NCI-H1930 (cell line): ENCODE data around the gene HDAC4.

Source experiments
- DNase-seq, 2 experiments: peaks; one replicate each; lab custom pipeline; 2025; lab: John Stamatoyannopoulos, UW

HDAC4 gene

DNA sequence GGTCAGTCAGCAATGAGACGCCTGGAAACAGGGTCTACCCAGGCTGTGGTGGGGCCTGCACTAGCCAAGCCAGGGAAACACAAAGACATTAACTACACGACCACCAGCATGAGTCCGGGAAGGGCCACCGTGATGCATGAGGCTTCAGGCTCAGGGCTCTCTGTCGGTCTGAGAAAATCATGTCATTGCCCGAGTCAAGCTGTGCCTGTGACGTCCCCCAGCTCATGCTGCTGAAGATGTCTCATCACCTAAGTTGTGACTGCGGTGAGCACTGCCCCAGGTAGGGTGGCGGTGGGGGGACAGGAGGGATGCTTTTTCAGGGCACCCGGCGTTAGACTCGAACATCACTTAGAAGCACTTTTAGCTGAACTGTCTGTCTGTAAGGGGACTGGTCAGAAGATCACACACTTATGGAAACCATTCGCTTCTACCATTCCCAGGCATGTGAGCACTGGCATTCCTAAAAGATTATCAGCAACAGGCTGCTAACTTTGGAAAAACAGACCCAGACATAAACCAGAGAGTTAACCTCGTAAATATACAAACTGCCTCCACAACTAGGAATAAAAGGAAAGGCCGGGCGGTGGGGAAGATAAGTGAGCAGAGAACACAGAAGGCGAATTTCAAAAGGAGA, 234.5 kb downstream of the HDAC4 start:
- no peak for DNase-seq

DNA sequence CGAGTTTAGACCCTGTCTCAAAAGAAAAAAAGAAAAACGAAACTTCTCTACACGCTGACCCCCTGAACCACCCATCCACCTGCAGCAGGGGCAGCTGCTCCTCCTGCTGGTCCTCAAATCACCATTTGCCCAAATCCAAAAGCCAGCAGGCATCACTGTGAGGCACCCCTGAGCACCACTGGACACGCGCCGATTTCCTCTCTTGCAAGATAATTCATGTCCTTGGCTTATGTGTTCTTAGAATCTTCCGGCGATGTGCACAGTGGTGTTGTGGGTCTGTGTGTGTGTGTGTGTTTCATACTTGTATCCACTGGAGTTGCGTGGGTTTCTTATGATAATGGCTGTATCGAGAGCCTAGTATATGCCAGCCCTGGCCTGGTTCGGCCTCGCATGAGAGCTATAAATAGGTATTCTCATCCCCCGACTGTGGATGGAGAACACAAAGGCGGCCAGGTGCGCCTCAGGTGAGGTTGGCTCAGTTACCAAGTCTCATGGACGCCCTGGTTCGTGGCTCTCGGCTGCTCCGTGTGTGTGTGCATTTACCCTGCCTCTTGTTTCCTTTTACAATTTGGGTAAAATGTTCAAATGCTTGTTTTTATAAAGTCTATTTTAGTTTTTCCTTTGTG, 235.5 kb downstream of the HDAC4 start:
- DNase-seq: no peak

DNA sequence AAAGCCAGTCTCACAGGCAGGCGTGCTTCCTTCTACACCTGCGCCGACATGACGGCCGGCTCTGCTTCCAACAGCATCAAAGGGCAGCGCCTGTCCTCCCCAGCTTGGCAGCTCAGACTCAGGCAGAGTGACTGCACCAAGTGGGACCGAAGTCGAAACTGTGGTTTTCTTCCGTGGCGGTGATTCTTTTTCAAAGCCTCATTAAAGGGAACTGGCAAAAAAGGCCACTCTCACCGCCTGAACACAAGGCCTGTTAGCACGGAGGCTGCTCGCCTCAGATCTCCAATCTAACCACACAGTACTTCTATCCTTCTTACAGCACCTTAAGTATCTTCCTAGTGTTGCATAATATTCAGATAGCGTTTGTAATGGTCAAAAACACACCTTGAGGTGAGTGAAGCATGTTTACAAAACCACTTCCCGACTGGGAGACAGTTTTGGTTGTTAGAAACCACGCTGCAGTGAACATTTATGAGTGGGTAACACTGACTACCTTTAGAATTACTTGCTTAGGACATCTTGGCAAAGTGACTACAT, 236.4 kb downstream of the HDAC4 start:
- DNase-seq: no peak

DNA sequence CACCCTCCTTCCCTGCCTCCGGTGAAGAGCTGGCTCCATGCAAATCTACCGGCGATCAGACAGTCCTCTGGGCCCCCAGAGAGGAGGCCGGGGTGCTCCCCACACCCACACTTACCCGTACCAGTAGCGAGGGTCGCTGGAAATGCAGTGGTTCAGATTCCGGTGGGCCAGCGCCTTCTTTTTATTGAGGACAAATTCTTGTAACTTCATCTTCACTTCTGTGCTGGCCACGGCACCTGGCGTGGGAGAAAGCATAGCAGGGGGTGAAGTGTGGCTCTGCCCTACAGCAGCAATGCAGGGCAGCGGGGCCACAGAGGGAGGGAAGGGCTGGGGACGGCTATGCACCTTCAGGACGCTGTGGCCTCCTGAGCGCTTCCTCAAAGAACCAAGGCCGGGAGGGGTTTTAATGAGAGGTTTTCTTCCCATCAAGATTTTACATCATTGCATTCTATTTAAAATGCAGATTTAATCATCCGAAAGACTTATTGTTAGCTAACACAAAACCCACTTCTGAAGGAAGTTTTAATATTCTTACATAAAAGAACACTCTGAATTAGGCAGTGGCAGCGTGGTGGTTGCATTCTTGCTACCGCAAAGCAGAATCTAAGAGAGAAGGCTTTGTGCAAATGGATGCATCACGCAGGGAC, 237.0 kb downstream of the HDAC4 start:
- DNase-seq: no peak

DNA sequence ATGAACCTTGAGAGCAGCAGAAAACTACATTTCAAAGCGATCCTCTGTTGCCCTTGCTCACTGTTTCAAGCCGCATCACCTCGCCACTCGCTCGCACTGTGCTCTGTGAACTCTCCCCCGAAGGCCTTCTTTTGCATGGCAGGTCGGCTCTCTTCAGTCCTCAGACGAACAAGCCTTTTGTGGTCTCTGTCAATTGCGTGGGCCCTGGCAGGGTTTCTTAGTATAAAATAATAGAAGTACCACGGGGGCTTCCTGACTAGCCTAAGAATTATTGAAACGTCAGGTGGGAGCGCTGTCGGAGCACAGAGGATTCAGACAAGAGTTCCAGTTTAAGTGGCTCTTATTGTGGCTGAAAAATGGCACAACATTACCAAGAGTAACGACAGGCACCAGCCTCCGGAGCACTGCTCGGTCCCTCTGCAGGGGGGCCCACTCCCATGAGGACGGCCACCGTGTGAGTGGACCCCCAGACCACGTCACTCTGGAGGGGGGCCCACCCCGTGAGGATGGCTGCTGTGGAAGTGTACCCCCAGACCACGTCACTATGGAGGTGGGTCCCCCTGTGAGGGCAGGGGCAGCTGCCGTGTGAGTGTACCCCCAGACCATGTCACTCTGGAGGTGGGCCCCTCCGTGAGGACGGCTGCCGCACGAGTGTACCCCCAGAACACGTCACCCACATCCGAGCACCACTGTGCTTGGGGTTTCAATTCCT, 237.7 kb downstream of the HDAC4 start:
- no peak for DNase-seq

DNA sequence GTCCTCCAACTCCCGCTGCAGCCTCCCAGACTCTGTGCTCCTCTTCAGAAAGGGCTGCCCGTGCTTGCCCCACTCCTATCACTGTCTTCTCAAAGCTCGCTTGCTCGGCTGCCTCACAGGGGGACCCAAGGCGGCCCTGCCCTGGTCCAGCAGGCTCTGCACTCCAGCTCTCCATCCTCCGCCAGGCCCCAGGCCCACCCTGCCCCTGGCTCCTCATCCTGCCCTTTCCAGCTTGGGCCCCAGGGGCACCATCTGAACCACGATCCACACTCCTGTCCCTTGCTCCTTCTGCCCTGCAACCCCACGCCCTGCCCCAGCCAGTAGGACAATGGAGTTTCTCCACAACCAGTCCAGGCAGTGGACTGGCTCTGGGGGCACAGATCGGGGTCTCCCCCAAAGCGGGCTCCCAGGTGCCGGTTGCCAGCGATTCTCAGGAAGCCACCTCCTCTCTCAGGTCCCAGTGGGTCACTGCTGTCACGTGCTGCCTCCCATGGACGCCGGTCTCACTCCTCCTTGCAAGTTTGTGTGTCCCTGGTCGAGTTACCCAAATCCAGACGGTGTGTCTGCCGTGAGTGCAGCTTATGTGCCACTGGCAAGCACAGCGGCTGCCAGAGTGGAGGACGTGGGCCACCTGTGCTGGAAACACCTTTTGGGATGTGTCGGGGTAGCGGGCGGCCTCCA, 238.5 kb downstream of the HDAC4 start:
- DNase-seq: no peak

DNA sequence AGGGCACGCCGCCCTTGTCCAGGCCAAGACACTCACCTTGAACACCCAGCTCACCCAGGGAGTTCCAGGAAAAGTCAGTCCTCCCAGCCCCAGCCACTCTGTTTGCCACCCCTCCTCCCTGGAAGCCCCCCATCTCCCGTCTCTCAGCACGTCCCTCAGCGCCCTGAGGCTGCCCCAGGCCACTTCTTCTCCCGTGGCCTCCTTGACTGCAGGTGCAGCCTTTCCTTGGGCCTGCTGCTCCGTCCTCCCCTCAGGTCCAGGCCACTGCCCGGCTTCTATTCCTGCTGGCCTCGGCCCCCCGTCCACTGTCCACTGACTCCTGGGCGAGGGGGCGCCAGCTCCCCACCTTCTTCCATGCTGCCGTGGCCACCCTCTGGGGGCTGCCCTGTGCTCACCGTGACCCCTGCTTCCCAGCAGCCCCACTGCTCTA, 239.1 kb downstream of the HDAC4 start:
- no peak for DNase-seq

DNA sequence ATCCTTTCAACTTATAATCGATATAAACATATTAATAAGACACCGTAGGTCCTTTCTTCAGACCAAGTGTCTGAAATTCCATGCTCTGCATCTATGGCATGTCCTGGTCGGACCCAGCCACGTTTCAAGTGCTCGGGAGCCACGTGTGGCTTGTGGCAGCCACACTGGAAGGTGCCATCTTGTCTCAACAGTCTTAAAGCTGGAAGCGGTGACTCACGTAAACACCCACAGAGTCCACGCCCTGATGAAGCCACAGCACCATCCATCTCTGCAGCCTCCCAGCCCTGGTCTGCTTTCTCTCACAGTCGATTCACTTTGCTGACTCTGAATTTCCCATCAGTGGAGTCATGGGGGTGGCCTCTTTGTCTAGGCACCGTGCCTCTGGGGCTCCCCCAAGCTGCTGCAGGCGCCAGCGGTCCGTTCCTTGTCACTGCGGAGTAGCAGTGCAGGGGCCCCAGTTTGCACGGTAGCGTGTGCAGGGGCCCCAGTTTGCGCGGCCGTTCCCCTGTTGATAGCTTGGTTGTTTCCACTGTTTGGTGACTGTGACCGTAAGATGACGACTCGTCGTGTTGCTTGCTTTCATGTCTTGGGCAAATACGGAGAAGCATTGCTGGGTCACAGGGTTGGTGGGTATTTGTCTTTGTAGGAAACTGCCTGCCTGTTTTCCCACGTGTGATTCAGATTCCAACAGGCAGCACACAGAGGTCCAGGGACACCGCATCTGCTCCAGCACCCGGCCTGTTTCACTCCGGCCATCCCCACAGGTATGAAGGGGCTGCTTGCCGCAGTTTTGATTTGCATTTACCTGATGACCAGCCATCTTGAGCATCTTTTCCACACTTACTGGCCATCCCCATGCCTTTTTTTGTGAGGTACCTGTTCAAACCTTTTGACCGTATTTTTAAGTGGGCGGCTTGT, 240.3 kb downstream of the HDAC4 start:
- DNase-seq: no peak

DNA sequence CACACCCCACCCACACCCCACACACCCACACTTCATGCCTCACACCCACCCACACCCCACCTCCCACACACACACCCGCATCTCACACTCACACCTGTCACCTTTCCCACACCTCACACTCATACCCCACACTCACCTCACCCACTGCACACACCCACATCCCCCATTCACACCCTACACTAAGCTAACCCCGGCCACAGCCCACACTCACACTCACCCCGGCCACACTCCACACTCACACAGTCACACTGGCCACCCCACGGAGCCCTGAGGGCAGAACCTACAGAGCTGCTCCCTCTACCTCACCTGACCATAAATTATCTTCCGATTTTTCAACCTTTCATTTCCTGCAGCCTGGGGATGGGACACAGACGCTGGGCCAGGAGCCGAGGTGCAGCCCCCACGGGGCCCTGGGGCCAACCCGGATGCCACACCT, 241.3 kb downstream of the HDAC4 start:
- DNase-seq: no peak

DNA sequence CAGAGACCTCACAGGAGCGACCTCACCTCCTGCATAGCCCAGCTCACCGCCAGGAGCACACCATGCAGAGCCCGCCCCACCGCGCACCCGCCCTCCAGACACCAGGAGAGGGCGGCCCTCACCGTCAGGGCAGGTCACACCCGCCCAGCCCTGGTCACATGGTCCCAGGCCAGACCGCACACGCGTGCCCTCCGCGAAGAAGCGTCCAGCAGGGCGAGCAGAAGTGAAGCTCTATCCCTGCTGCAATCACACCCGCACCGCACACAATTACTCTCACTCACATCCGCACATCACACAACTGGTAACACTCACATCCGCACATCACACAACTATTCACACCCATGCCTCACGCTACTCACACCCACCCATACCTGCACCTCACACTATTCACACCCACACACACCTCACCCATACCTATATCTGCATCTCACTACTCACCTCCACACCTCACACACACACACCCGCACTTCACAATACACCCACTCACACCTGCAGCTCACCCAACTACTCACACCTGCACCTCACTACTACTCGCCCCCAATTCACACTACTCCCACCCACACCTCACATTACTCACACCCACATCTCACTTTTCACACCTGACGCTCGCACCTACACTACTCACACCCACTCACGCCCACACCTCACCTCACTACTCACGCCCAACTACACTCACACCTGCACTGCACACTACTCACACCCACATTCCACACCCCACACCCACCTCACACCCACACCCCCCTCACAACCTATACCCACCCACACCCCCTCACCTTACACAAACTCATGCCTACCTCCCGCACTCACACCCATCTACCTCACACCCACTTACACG, 242.0 kb downstream of the HDAC4 start:
- DNase-seq: no peak

DNA sequence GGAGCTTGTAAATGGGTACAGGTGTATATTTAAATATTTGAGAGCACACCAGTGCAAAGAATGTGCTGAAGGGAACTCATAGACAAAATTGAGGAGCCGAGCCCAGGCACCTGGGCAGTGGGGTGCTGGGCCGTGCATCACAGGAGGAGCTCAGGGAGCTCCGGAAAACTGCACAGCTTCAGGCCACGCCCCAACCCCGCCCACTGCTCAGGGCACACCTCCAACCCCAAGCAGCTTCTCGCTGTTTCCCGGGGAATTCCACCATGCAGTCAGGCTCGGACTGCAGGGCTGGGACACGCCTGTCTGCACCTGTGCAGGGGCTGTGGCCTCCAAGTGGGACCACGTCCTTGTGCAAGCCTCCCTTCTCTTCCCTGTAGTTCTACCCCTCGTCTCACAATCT, 243.0 kb downstream of the HDAC4 start:
- DNase-seq: no peak

DNA sequence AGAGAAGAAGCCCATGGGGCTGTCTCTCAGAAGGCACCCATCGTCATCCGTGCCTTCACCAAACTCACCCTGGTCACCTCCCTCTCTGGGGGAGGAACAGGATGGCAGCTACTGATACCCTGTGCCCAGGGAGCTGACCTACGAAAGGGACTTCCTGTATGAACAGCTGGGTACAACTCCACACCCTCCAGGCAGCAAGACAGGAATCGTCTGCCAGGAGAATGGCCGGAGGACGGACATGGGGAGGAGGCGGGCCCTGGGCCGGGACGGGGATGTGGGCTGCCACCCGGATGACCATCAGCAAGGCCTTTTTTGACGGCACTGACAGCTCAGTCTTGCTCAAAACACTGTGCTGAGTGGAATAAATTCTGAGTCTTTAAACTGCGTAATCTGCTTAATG, 243.6 kb downstream of the HDAC4 start:
- no peak for DNase-seq

DNA sequence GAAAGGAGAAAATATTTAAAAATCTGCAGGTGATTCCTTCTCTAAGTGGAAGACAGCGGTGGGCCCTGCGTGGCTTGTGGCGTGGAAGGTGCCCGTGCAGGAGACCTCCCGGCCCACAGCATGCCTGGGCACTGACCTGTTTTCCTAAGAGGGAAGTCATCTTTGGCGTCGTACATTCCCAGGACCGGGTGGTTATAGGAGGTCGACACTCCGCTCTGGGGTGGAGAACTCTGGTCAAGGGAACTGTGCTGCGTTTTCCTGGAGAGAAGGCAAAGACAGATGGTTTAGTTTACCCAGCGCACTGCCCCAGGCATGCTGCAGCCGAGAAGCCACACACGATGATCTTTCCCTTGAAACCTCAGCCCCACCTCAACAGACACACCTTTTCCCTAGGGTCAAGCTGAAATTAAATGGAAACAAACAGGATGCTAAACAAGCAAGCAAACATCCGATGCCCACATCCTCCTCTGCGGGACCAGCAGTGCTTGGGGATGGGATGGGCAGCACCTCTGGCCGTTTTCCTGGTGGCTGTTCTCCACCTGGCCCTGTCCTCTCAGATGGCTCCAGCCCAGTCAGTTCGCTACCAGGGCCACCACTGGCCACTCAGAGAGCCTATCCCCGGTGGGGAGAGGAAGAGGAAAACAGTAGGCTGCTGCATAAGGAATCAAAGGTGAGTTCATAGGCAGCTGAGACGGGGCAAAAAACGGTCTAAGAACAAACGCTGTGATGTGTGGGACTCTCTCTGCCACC, 244.1 kb downstream of the HDAC4 start:
- no peak for DNase-seq

DNA sequence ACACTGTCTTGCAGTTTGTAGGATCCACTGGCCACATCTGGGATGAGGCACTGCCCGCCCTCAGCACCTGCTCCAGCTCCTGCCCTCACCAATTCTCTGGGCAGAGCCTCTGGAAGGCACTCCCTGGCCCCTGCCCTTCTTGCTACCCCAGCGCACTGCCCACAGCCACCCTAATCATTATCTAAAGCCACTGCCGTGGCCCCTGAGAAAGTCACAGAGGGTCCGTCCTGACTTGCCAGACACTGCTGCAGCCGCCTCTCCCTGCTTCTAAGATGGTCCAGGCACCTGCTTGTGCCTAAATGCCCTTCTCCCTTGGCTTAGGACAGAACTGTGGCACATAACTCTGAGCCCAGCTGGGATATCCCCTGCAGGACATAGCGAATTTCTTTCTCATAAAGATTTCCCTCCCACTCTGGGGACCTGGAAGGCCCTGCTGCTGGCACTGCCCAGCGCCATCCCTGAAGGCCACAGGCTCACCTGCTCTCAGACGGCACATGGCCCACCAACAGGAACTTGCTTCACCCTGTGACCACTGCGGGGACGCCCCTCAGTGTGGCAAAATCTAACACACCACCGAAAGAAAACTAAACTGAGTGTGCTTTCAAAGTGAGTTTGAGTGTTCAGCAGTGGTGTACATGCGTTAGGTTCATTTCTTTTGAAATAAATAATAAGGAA, 244.9 kb downstream of the HDAC4 start:
- DNase-seq: no peak

DNA sequence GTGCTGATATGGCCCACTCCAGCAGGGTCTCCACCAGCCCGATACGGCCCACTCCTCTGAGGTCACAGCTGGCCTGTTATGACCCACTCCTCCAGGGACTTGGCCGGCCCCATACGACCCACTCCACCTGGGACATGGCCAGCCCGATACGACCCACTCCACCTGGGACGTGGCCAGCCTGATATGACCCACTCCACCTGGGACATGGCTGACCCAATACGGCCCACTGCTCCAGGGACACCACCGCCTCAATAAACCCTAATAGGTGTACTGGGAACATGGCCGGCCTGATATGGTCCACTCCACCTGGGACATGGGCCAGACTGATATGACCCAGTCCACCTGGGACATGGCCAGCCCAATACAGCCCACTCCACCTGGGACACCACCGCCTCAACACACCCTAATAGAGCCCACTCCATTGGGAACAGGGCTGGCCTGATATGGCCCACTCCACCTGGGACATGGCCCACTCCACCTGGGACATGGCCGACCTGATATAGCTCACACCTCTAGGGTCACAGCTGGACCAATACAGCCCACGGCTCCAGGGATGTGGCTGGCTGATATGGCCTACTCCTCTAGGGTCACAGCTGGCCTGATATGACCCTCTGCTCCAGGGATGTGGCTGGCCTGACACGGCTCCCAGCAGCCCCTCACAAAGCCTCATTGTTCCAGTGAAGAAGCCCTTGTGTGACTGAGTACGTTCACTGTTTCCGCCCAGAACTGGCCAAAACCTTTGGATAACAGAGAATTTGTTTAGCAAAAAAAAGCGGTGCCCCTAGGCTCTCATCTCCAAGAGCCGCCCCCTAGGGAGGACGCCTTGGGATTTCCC, 245.6 kb downstream of the HDAC4 start:
- DNase-seq: no peak

DNA sequence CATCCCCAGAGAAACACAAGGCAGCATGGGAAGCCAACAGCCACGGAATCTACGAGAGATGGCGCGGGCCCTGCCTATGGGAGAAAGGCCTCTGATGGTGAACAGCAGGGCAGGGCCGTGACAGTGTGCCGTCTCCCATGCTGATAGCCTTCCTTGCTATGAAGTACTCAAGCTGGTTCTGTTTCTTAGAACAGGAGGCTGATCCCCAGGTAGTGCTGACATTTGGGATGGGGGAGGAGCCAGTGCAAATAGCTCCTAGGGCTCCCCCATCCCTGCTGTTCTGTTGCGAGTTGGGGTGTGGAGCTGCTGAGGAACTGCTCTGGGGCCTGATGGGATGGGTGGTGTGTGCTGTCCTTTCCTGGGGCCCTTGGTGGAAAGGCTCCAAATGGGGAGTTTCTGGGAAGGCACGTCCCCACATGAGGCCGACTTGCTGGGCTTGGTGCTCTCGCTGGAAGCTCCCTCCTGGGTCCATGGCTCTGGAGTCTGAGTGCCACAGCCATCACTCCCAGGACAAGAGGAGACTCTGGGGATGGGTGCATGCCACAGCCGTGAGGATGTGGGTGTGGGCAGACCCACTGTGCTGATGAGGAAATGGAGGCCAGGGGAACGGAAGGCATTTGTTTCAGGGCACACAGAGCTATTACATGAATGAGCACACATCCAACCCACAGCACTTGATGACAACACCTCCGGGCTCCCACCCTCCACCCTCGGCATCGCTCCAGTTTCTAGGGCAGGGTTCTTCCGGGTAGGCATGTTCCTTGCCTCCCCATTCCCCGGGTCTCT, 246.8 kb downstream of the HDAC4 start:
- no peak for DNase-seq

DNA sequence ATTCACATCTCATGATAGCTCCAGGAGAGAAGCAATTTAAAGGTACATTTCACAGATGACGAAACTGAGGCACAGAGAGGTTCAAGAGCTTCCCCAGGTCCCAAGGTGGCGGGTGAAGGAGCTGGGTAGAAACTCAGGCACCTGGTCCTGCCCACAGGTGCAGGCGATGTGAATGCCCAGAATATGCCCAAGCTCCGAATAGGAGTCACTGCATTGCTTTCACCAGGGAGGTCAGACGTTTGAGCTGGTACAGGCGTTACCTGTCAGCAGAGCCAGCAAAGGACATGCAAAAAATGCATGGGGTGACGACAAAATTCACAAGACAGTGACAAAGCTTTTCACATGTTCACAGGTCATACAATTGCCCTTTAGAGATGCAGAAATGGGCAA, 247.9 kb downstream of the HDAC4 start:
- no peak for DNase-seq
